Right atrium auricular region (tissue), 2 donors: ENCODE measurements around the gene DAB2. TPM values are rescaled to one million over a fixed set of nuclear protein-coding genes. Genes with fewer than 3 reads are reported as not detected.
A peak's percentile ranks its signal among the peaks of the same experiment; 100 is the strongest.

Experiments used
- DNase-seq: peaks from one replicate; pipeline ENCODE4 v3.0.0-alpha.2; 2019; ENCODE audit warnings: low spot score
- H3K27ac ChIP-seq, 2 donors: fragments of 200-600 bp; sonication (generic); 1 replicate in 1 of 2; 2 replicates in 1 of 2; pipeline ENCODE4 v1.5.1; 2016 to 2019
- H3K27me3 ChIP-seq, 2 donors: fragments of 200-600 bp; sonication (generic); one replicate each; pipeline versions ENCODE4 v1.5.1 to v1.6.0; 2017 to 2019
- H3K36me3 ChIP-seq: fragments of 200-600 bp; sonication (generic); one replicate; pipeline ENCODE4 v1.5.1; 2016
- H3K4me1 ChIP-seq, 2 donors: fragments of 200-600 bp; sonication (generic); one replicate each; pipeline versions ENCODE4 v1.5.1 to v1.6.0; 2017 to 2019
- H3K4me3 ChIP-seq, 2 donors: fragments of 200-600 bp; sonication (generic); 1 replicate in 1 of 2; 2 replicates in 1 of 2; pipeline ENCODE4 v1.5.1; 2017 to 2019; ENCODE audit warnings: mild to moderate bottlenecking in 1 of 2, moderate library complexity in 1 of 2
- H3K9me3 ChIP-seq, 2 donors: fragments of 200-600 bp; sonication (generic); one replicate each; pipeline ENCODE4 v1.5.1; 2019
- CTCF ChIP-seq, 2 donors: fragments of 200-600 bp; sonication (generic); IDR thresholded peaks; one replicate each; pipeline ENCODE4 v1.5.1; 2019; ENCODE audit warnings: antibody characterized with exemption in 2 of 2
- total RNA-seq, 2 donors: library from RNA; depleted of rRNA; stranded (reverse); fragments of >200 nt; gene quantifications; one replicate each; pipeline ENCODE4 v1.1.0, GENCODE V29; 2016

DAB2 gene
- total RNA-seq, 2 donors from 2014 or later = 17.5 to 29.2 TPM

- Histone ChIP-seq H3K36me3 (no peaks in the 10 kb centered on the region), H3K4me1 (peaks cover 3 to 38% of the 10 kb centered on the region in 2 donors), H3K27me3 (no peaks in the 10 kb centered on the region), H3K4me3 (no peak overlapping the region), H3K9me3 (no peaks in the 10 kb centered on the region), H3K27ac (peak overlapping the region; percentile 78 to 89)
- DNase-seq = no peak
- no peak for TF ChIP-seq CTCF (IDR thresholded peaks at IDR 0.05)
Measured at GRCh38 chr5:39399135-39400036, 25.4 kb downstream of the DAB2 start.

GRCh38 chr5:39396843-39397242 lies 27.9 kb downstream of the DAB2 start:
- no peaks in the 10 kb centered on the region for H3K36me3 ChIP-seq
- H3K9me3 ChIP-seq = no peaks in the 10 kb centered on the region
- H3K27me3 ChIP-seq = no peaks in the 10 kb centered on the region
- no peak for DNase-seq
- peak overlapping the region in 1 of 2 donors; percentile 3 for H3K27ac ChIP-seq
- TF ChIP-seq CTCF (IDR thresholded peaks at IDR 0.05) = no peak
- H3K4me1 ChIP-seq = peaks cover 3 to 34% of the 10 kb centered on the region in 2 donors
- H3K4me3 ChIP-seq = no peak overlapping the region

- peaks cover 3 to 27% of the 10 kb centered on the region in 2 donors for H3K4me1 ChIP-seq
- no peak overlapping the region for H3K27ac ChIP-seq
- no peaks in the 10 kb centered on the region for H3K36me3 ChIP-seq
Measured at GRCh38 chr5:39395521-39395920, 29.3 kb downstream of the DAB2 start.

GRCh38 chr5:39394946-39395345 lies 29.8 kb downstream of the DAB2 start:
- Histone ChIP-seq H3K4me1 (peaks cover 3 to 21% of the 10 kb centered on the region in 2 donors), H3K4me3 (no peak overlapping the region), H3K27me3 (no peaks in the 10 kb centered on the region), H3K27ac (no peak overlapping the region), H3K36me3 (peaks cover 5% of the 10 kb centered on the region), H3K9me3 (no peaks in the 10 kb centered on the region)
- no peak for DNase-seq
- TF ChIP-seq CTCF (IDR thresholded peaks at IDR 0.05) = no peak

More at GRCh38 chr5:39395521-39395920, 29.3 kb downstream of the DAB2 start:
- no peak for DNase-seq
- Histone ChIP-seq H3K9me3 (no peaks in the 10 kb centered on the region), H3K27me3 (no peaks in the 10 kb centered on the region), H3K4me3 (no peak overlapping the region)
- no peak for TF ChIP-seq CTCF (IDR thresholded peaks at IDR 0.05)

- TF ChIP-seq CTCF (IDR thresholded peaks at IDR 0.05) = no peak
- peaks cover 23% of the 10 kb centered on the region for H3K36me3 ChIP-seq
- DNase-seq = no peak
- no peak overlapping the region for H3K4me3 ChIP-seq
- no peaks in the 10 kb centered on the region for H3K9me3 ChIP-seq
- H3K4me1 ChIP-seq = no peaks in the 10 kb centered on the region
- H3K27me3 ChIP-seq = no peaks in the 10 kb centered on the region
- no peak overlapping the region for H3K27ac ChIP-seq
Measured at GRCh38 chr5:39390945-39391344, 33.8 kb downstream of the DAB2 start.
